GM12864 (cell line): ENCODE measurements around the gene RTN4RL1.

Experiments
- DNase-seq: peaks from one replicate; pipeline ENCODE4 v3.0.0-alpha.2; 2011; ENCODE audit warnings: low read depth
- H3K4me3 ChIP-seq: 2 replicates; pipeline ENCODE4 v1.5.1; 2011; ENCODE audit warnings: mild to moderate bottlenecking, low read depth, low read length, control low read depth
- CTCF ChIP-seq: IDR thresholded peaks from 2 replicates; pipeline ENCODE4 v1.5.1; 2011; ENCODE audit warnings: low read depth, mild to moderate bottlenecking, moderate library complexity, low read length, control low read depth, inconsistent platforms; ENCODE audit errors: missing control alignments

The RTN4RL1 gene, protein sequence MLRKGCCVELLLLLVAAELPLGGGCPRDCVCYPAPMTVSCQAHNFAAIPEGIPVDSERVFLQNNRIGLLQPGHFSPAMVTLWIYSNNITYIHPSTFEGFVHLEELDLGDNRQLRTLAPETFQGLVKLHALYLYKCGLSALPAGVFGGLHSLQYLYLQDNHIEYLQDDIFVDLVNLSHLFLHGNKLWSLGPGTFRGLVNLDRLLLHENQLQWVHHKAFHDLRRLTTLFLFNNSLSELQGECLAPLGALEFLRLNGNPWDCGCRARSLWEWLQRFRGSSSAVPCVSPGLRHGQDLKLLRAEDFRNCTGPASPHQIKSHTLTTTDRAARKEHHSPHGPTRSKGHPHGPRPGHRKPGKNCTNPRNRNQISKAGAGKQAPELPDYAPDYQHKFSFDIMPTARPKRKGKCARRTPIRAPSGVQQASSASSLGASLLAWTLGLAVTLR

DNA sequence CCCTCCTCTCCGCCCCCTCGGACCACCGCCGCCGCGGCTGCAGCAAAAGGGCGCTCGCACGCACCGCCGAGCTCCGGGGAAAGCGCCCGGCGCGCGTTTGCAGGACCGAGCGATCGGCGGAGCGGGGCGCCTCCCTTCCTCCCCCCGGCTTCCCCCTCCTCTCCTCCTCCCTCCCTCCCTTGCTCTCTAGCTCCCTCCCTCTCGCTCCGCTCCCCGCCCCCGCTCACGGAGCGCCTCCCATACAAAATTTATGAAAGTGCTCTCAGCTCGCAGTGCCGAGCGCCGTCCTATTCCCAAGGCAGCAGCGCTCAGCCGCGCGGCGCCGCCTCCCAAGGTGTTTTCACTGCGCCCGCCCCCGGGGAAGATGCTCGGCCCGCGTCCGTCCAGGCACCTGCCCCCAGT, at the start of gene RTN4RL1:
Gene RTN4RL1, minus strand, starts transcription at position 115 of the 402 bp plus-strand sequence. CDS start 469 bp downstream, outside the sequence.
- TF ChIP-seq CTCF = no peak
- DNase-seq = no peak
- H3K4me3 ChIP-seq = peak within 1 kb of the TSS; percentile 4

- no peak for TF ChIP-seq CTCF
- H3K4me3 ChIP-seq = no peak overlapping the region
- no peak for DNase-seq
Measured at GRCh38 chr17:2074919-2075318, 49.8 kb upstream of the RTN4RL1 start.

DNA sequence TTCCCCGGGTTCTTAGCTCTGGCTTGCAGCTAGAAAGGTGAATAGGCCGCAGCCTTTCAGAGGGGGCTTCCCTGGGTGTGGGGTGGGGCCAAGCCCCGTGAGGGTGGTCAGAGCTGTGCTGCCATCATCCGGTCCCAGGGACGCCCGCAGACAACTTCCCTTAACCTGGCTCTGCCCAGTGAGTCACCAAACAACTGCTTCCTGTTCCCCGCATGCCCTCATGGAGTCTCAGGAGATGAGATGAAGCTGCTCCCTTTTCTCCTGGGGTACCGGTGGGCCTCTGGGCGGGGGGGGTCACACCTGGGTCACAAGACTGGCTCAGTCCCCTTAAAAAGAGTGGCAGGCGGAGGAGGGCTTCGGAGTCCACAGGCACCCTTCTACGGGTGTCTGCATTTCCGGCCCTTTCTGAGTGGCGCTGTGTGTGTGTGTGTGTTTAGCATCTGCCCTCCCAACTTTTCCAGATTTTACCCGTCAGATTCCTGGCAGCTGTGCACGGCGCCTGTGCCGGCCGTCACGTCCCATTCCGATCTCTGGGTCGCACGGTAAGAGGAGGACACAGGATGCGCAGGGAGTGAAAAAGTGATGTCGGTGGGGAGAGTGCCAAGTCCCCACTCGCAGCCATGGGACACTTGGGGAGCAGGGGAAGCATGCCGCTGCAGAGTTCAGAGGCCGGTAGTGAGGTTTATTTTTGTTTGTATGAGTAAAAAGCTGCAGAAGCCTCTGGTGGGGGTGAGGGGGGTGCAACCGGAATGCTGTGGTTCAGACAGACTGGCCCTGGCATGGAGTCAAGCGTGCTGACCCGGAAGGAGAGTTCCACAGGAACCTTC, 46.5 kb upstream of the RTN4RL1 start:
- no peak for TF ChIP-seq CTCF
- no peak overlapping the region for H3K4me3 ChIP-seq
- no peak for DNase-seq

DNA sequence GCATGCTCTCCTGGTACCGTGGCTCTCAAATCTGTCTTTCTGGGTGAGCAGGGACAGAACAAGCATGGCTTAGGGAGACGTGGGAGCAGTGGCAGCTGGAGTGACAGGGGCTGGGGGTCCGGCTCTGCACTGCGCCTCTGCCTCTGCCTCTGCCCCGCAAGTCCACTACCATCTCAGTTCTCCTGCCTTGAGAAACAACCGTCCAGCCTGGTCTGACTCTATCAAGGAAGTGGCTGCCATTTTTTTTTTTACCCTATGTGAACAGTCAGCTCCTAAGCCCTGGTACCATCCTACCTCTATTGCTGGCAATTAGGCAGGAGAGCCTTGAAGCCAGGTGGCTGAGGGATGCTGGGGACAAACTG, 45.9 kb upstream of the RTN4RL1 start:
- TF ChIP-seq CTCF = no peak
- H3K4me3 ChIP-seq = no peak overlapping the region
- no peak for DNase-seq

GRCh38 chr17:2070241-2071023, 45.3 kb upstream of the RTN4RL1 start:
- H3K4me3 ChIP-seq = no peak overlapping the region; the same call in 1 of the 2 replicates
- peak; percentile 88 for DNase-seq
- peak; percentile 26 for TF ChIP-seq CTCF

GRCh38 chr17:2068519-2069051, 43.5 kb upstream of the RTN4RL1 start:
- no peak for DNase-seq
- no peak for TF ChIP-seq CTCF
- H3K4me3 ChIP-seq = no peak overlapping the region
